OCI-LY3 (cell line): ENCODE results near the gene RHOT2.

Source experiments
- H2AFZ ChIP-seq: fragments of 200-600, 300-600 bp; shearing (Covaris generic); 2 replicates; pipeline ENCODE4 v1.6.0; 2014; ENCODE audit warnings: antibody characterized with exemption, low read depth, low read length
- H3K27ac ChIP-seq: fragments of 200-600, 300-600 bp; sonication (generic); 2 replicates; pipeline ENCODE4 v1.5.1; 2014; ENCODE audit warnings: mild to moderate bottlenecking, low read length, moderate library complexity, mixed read lengths
- H3K27me3 ChIP-seq: fragments of 200-600, 300-600 bp; sonication (generic); 2 replicates; pipeline ENCODE4 v1.6.1; 2014; ENCODE audit warnings: low read depth, low read length, mixed read lengths
- H3K36me3 ChIP-seq: fragments of 200-600, 300-600 bp; sonication (generic); replicated peaks from 2 replicates; pipeline ENCODE3; 2014; ENCODE audit warnings: low read depth, low read length, mixed read lengths
- H3K4me1 ChIP-seq: fragments of 300-600, 200-600 bp; sonication (generic); 2 replicates; pipeline ENCODE4 v1.6.1; 2014; ENCODE audit warnings: low read length, mixed read lengths
- H3K4me2 ChIP-seq: fragments of 200-600, 300-600 bp; sonication (generic); 2 replicates; pipeline ENCODE4 v1.6.1; 2014; ENCODE audit warnings: low read length, mixed read lengths
- H3K4me3 ChIP-seq: fragments of 300-600, 200-600 bp; sonication (generic); 2 replicates; pipeline ENCODE4 v1.5.1; 2014; ENCODE audit warnings: antibody characterized with exemption, mild to moderate bottlenecking, low read length, moderate library complexity
- H3K79me2 ChIP-seq: fragments of 300-600, 200-600 bp; shearing (Covaris generic); 2 replicates; pipeline ENCODE4 v1.6.1; 2014; ENCODE audit warnings: mild to moderate bottlenecking, low read length, mixed read lengths
- H3K9ac ChIP-seq: fragments of 300-600, 200-600 bp; shearing (Covaris generic); 2 replicates; pipeline ENCODE4 v1.6.0; 2014; ENCODE audit warnings: mild to moderate bottlenecking, low read length, moderate library complexity
- H3K9me3 ChIP-seq: fragments of 200-600, 300-600 bp; shearing (Covaris generic); 2 replicates; pipeline ENCODE4 v1.6.1; 2014; ENCODE audit warnings: low read length, mixed read lengths; ENCODE audit not compliant: insufficient read depth
- H4K20me1 ChIP-seq: fragments of 200-600, 300-600 bp; sonication (generic); 2 replicates; pipeline ENCODE4 v1.6.1; 2016; ENCODE audit warnings: low read length, mixed read lengths; ENCODE audit not compliant: insufficient read depth
- CTCF ChIP-seq: fragments of 200-600, 300-600 bp; sonication (generic); IDR thresholded peaks from 2 replicates; pipeline ENCODE4 v1.5.1; 2014; ENCODE audit warnings: antibody characterized with exemption, low read length, low read depth
- EZH2phosphoT487 ChIP-seq: fragments of 200-600 bp; shearing (Covaris generic); IDR thresholded peaks from 2 replicates; pipeline ENCODE4 v1.6.1; 2018; ENCODE audit warnings: antibody characterized with exemption, mixed run types, low read depth

RHOT2 gene

GRCh38 chr16:659618-660017, 8.3 kb upstream of the RHOT2 start:
- TF ChIP-seq CTCF: no peak
- H3K27ac ChIP-seq: no peak overlapping the region
- H2AFZ ChIP-seq: no peak overlapping the region
- peaks cover 3% of the 10 kb centered on the region; the same call in 1 of the 2 replicates for H3K4me1 ChIP-seq
- H3K36me3 ChIP-seq: peaks cover 4% of the 10 kb centered on the region
- no peak overlapping the region for H3K4me2 ChIP-seq
- no peaks in the 10 kb centered on the region for H4K20me1 ChIP-seq
- H3K4me3 ChIP-seq: no peak overlapping the region
- no peaks in the 10 kb centered on the region for H3K9me3 ChIP-seq
- no peaks in the 10 kb centered on the region for H3K79me2 ChIP-seq
- H3K9ac ChIP-seq: no peak overlapping the region
- no peaks in the 10 kb centered on the region for H3K27me3 ChIP-seq

- Histone ChIP-seq H3K27me3 (no peaks in the 10 kb centered on the region), H3K27ac (no peak overlapping the region), H3K4me1 (peaks cover 3% of the 10 kb centered on the region; the same call in 1 of the 2 replicates), H2AFZ (no peak overlapping the region), H3K36me3 (peaks cover 4% of the 10 kb centered on the region), H3K9me3 (no peaks in the 10 kb centered on the region), H4K20me1 (no peaks in the 10 kb centered on the region), H3K4me3 (no peak overlapping the region), H3K79me2 (no peaks in the 10 kb centered on the region), H3K4me2 (no peak overlapping the region), H3K9ac (no peak overlapping the region)
- no peak for TF ChIP-seq CTCF
- TF ChIP-seq EZH2phosphoT487: no peak
Observed at GRCh38 chr16:660132-660458, 7.8 kb upstream of the RHOT2 start.

- no peak overlapping the region for H3K9ac ChIP-seq
- TF ChIP-seq EZH2phosphoT487 (no peak), CTCF (peak; percentile 25)
- peaks cover 3% of the 10 kb centered on the region; the same call in 1 of the 2 replicates for H3K4me1 ChIP-seq
- no peaks in the 10 kb centered on the region for H4K20me1 ChIP-seq
- 0 out of 2 replicates have a peak overlapping the region, but pooled peaks have one; percentile 12 for H3K4me2 ChIP-seq
- H2AFZ ChIP-seq: no peak overlapping the region
- peaks cover 4% of the 10 kb centered on the region for H3K36me3 ChIP-seq
- H3K27ac ChIP-seq: no peak overlapping the region
- no peaks in the 10 kb centered on the region for H3K9me3 ChIP-seq
- H3K79me2 ChIP-seq: no peaks in the 10 kb centered on the region
- H3K27me3 ChIP-seq: no peaks in the 10 kb centered on the region
- no peak overlapping the region for H3K4me3 ChIP-seq
Observed at GRCh38 chr16:660459-661183, 7.3 kb upstream of the RHOT2 start.

- H3K27me3 ChIP-seq: no peaks in the 10 kb centered on the region
- 0 out of 2 replicates have a peak overlapping the region, but pooled peaks have one; percentile 12 for H3K4me2 ChIP-seq
- peaks cover 4% of the 10 kb centered on the region for H3K36me3 ChIP-seq
- TF ChIP-seq CTCF (no peak; the same call in 1 of the 2 replicates), EZH2phosphoT487 (no peak)
- H3K4me3 ChIP-seq: no peak overlapping the region
- H4K20me1 ChIP-seq: no peaks in the 10 kb centered on the region
- H3K79me2 ChIP-seq: no peaks in the 10 kb centered on the region
- H3K4me1 ChIP-seq: peaks cover 3% of the 10 kb centered on the region; the same call in 1 of the 2 replicates
- no peak overlapping the region for H2AFZ ChIP-seq
- H3K9ac ChIP-seq: no peak overlapping the region
- H3K27ac ChIP-seq: no peak overlapping the region
- H3K9me3 ChIP-seq: no peaks in the 10 kb centered on the region
Observed at GRCh38 chr16:661184-661821, 6.6 kb upstream of the RHOT2 start.
